Sigmoid colon (tissue), 7 donors: Measurements from ENCODE around the gene S100A7A. TPM values are rescaled to one million over a fixed set of nuclear protein-coding genes. Genes with fewer than 3 reads are reported as not detected.

Source experiments
- DNase-seq: peaks from one replicate; pipeline ENCODE4 v3.0.0-alpha.2; 2019
- H3K27ac ChIP-seq, 4 donors: fragments of 200-600 bp; sonication (generic); one replicate each; pipeline ENCODE4 v1.5.1; 2016 to 2019; ENCODE audit warnings: mild to moderate bottlenecking in 1 of 4
- H3K27me3 ChIP-seq, 3 donors: fragments of 200-600 bp; sonication (generic); one replicate each; pipeline ENCODE4 v1.5.1; 2019; ENCODE audit warnings: mild to moderate bottlenecking in 1 of 3
- H3K36me3 ChIP-seq, 4 donors: fragments of 200-600 bp; sonication (generic); one replicate each; pipeline ENCODE4 v1.5.1; 2016 to 2019
- H3K4me1 ChIP-seq, 4 donors: fragments of 200-600 bp; sonication (generic); one replicate each; pipeline ENCODE4 v1.5.1; 2017 to 2019
- H3K4me3 ChIP-seq, 4 donors: fragments of 200-600 bp; sonication (generic); one replicate each; pipeline ENCODE4 v1.5.1; 2017 to 2019; ENCODE audit warnings: mild to moderate bottlenecking in 2 of 4, moderate library complexity in 1 of 4
- H3K9me3 ChIP-seq, 4 donors: fragments of 200-600 bp in 3 of 4; sonication (generic) in 3 of 4; one replicate each; pipeline versions ENCODE4 v1.5.1 to v1.6.1; 2013 to 2019
- EP300 ChIP-seq, 4 donors: sonication (generic); formaldehyde crosslinking; IDR thresholded peaks; one replicate each; pipeline ENCODE4 v1.6.1; 2017; ENCODE audit warnings: antibody characterized with exemption in 4 of 4
- POLR2A ChIP-seq, 2 donors: fragments of 450-650 bp; IDR thresholded peaks; one replicate each; pipeline ENCODE4 v1.6.1; 2016; ENCODE audit warnings: antibody characterized with exemption in 2 of 2, mild to moderate bottlenecking in 2 of 2, moderate library complexity in 2 of 2
- POLR2AphosphoS5 ChIP-seq, 4 donors: sonication (generic); formaldehyde crosslinking; IDR thresholded peaks; one replicate each; pipeline ENCODE4 v1.6.1; 2017; ENCODE audit warnings: antibody characterized with exemption in 4 of 4
- WGBS, 2 donors: extraction: QIAGEN DNeasy Blood & Tissue Kit; methylation state at CpG; one replicate each; pipeline ENCODE4 v1.1.7; 2013; 5-methylcytosine and 5-hydroxymethylcytosine counted together
- intact Hi-C: fragments of 100-400 bp; cut with DNase I; formaldehyde crosslinking; loops from one replicate; pipeline ENCODE4 v1.15.1; 2023
- polyA plus RNA-seq, 3 donors: library from polyadenylated mRNA; stranded (reverse); fragments of 200-250 nt; gene quantifications; one replicate each; pipeline ENCODE4 v1.2.3, GENCODE V29; 2013
- total RNA-seq, 4 donors: library from RNA; depleted of rRNA; stranded (reverse); fragments of >200 nt; gene quantifications; one replicate each; pipeline ENCODE4 v1.1.0, GENCODE V29; 2016
- TF ChIP-seq, protein P1 (sequence below), 4 experiments: fragments of 450-650 bp in 3 of 4; fragments of 200-600 bp in 1 of 4; IDR thresholded peaks; one replicate each; pipeline ENCODE4 v1.5.1; 2016 to 2019; ENCODE audit warnings: antibody characterized with exemption in 4 of 4, mild to moderate bottlenecking in 3 of 4, moderate library complexity in 2 of 4
- donor health status: healthy with polysubstance abuse.
- donor health status: Bipolar disorder and iron deficiency.
- donor health status: healthy.

The S100A7A gene
- total and polyA plus RNA-seq, 7 donors: not detected

DNA sequence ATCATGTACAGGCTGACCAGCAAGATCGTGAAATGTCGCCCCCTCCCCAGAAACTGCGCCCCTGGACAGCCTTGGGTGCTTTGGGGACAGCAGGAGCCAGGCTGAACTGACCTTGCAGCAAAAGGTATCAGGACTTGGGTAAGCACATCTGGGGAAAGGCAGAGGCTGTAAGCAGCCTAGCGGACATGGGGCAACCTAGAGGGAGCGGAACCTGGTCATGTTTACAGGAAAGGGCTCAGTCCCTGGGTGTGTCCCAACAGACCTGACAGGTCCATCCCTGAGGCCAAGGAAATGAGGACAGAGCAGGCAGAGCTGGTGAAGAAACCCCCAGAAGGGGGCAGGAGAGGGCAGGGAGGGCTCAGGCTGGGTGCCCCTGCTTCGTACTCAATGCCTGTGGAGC, 22.4 kb upstream of the S100A7A start:
- intact Hi-C loops: no loop called here
- no peak for TF ChIP-seq POLR2A (IDR thresholded peaks at IDR 0.05)
- WGBS, 2 donors: 71 to 82% methylated on average over 6 of the region's 6 CpGs
- Histone ChIP-seq H3K9me3 (no peaks in the 10 kb centered on the region), H3K4me1 (no peaks in the 10 kb centered on the region), H3K27me3 (peaks cover 0 to 11% (median 0%) of the 10 kb centered on the region in 3 donors), H3K36me3 (no peaks in the 10 kb centered on the region), H3K27ac (no peak overlapping the region), H3K4me3 (no peak overlapping the region)
- no peak for DNase-seq

DNA sequence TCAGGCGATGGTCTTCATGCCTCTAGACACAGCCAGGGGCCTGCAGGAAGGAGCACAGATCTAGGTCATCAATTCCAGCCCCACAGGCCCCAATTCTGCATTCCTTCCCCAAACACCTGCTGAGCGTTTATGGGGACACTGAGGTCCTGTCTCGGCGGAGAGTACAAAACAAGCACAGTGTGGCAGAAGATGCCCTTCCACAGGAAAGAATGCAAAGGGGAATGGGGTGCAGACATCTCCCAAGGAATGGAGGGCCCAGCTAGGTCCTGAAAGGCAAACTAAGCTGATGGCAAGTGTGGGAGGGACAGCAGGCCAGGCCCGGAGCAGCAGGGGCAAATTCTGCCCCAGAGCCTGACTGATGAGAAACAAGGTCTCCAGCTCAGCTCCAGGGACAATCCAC, 21.9 kb upstream of the S100A7A start:
- Histone ChIP-seq H3K9me3 (no peaks in the 10 kb centered on the region), H3K27me3 (peaks cover 0 to 11% (median 0%) of the 10 kb centered on the region in 3 donors), H3K36me3 (no peaks in the 10 kb centered on the region), H3K27ac (no peak overlapping the region), H3K4me3 (no peak overlapping the region), H3K4me1 (no peaks in the 10 kb centered on the region)
- no peak for TF ChIP-seq EP300 (IDR thresholded peaks at IDR 0.05)
- TF ChIP-seq POLR2A (IDR thresholded peaks at IDR 0.05): no peak
- TF ChIP-seq, protein P1, sequence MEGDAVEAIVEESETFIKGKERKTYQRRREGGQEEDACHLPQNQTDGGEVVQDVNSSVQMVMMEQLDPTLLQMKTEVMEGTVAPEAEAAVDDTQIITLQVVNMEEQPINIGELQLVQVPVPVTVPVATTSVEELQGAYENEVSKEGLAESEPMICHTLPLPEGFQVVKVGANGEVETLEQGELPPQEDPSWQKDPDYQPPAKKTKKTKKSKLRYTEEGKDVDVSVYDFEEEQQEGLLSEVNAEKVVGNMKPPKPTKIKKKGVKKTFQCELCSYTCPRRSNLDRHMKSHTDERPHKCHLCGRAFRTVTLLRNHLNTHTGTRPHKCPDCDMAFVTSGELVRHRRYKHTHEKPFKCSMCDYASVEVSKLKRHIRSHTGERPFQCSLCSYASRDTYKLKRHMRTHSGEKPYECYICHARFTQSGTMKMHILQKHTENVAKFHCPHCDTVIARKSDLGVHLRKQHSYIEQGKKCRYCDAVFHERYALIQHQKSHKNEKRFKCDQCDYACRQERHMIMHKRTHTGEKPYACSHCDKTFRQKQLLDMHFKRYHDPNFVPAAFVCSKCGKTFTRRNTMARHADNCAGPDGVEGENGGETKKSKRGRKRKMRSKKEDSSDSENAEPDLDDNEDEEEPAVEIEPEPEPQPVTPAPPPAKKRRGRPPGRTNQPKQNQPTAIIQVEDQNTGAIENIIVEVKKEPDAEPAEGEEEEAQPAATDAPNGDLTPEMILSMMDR (IDR thresholded peaks at IDR 0.05): no peak
- no peak for TF ChIP-seq POLR2AphosphoS5 (IDR thresholded peaks at IDR 0.05)
- WGBS, 2 donors: 83% methylated on average over 5 of the region's 5 CpGs
- no peak for DNase-seq
- intact Hi-C loops: no loop called here

DNA sequence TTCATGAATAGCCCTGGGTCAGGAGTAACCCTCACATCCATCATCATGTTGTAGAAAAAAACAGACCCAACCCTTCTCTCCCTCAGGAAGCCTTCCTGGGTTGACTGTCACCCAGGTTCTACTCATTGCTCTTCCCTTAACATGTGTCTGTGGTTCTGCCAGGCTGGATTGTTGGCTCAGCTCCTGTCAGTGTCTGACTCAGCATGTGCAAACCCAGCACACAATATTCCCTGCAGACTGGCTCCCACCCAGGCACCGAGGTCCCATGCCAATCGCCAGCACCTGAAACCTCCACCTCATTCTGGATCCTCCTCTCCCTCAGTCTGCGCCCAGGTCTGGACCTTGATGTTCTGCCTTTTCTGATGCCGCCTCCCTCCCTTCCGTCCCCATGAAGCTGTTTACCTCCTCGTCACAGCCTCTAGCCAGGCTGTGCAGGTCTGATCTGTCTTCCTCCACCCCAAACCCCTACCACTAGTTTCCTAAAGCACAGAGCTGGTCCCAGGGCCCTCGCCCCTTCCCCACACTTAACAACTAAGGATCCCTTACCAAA, 21.1 kb upstream of the S100A7A start:
- no peak for DNase-seq
- Histone ChIP-seq H3K36me3 (no peaks in the 10 kb centered on the region), H3K27me3 (peaks cover 0 to 11% (median 0%) of the 10 kb centered on the region in 3 donors), H3K27ac (no peak overlapping the region), H3K4me1 (no peaks in the 10 kb centered on the region), H3K4me3 (no peak overlapping the region), H3K9me3 (no peaks in the 10 kb centered on the region)
- intact Hi-C loops: no loop called here
- 63 to 78% methylated on average over 7 of the region's 7 CpGs for WGBS, 2 donors
- TF ChIP-seq POLR2A (IDR thresholded peaks at IDR 0.05) (no peak), POLR2AphosphoS5 (IDR thresholded peaks at IDR 0.05) (no peak), EP300 (IDR thresholded peaks at IDR 0.05) (no peak)
- TF ChIP-seq, protein P1 (IDR thresholded peaks at IDR 0.05): no peak

DNA sequence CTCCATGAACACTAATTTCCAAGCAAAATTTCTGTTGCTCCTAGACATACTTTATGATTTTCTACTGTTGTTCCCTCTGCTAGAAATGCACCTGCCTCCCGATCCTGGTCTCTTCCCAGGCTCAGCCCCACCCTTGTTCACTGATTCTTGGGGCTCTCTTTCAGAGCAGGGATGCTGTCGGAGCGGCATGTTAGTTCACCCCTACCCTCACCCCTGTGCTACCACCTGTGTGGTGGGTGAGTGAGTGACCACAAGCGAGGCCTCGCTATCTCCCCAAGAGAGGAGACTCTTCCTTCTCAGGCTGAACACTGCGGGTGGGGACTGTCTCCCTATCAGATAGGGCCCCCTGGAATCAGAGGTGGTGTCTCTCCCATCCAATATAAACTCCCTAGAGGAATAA, 20.5 kb upstream of the S100A7A start:
- intact Hi-C loops: no loop called here

DNA sequence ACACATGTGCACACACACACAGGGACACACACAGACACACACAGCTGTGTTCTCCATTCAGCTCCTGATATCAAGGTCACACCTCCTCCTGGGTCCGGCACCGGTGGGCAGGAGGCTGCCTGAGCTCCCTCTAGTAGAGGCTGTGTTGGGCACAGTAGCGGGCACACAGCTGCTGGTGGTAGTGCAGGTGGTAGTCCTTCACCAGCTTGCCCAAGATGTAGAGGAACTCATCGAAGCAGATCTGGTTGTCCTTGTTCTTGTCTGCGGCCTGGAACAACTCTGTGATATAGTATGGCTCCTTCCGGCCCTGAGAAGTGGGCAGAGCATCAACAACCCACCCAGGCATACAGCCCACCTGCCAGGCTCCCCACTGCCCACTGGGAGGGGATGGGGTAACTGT, 19.9 kb upstream of the S100A7A start:
- no peaks in the 10 kb centered on the region for H3K4me1 ChIP-seq
- H3K9me3 ChIP-seq: no peaks in the 10 kb centered on the region
- intact Hi-C loops: no loop called here
- no peak overlapping the region for H3K4me3 ChIP-seq
- TF ChIP-seq POLR2AphosphoS5 (IDR thresholded peaks at IDR 0.05) (no peak), POLR2A (IDR thresholded peaks at IDR 0.05) (no peak), EP300 (IDR thresholded peaks at IDR 0.05) (no peak)
- TF ChIP-seq, protein P1 (IDR thresholded peaks at IDR 0.05): no peak
- DNase-seq: no peak
- H3K27ac ChIP-seq: no peak overlapping the region
- peaks cover 0 to 11% (median 0%) of the 10 kb centered on the region in 3 donors for H3K27me3 ChIP-seq
- WGBS, 2 donors: 77 to 89% methylated on average over 6 of the region's 6 CpGs
- H3K36me3 ChIP-seq: no peaks in the 10 kb centered on the region

More for the DNA sequence above, 20.5 kb upstream of the S100A7A start:
- Histone ChIP-seq H3K4me1 (no peaks in the 10 kb centered on the region), H3K27ac (no peak overlapping the region), H3K9me3 (no peaks in the 10 kb centered on the region), H3K36me3 (no peaks in the 10 kb centered on the region), H3K4me3 (no peak overlapping the region), H3K27me3 (peaks cover 0 to 11% (median 0%) of the 10 kb centered on the region in 3 donors)
- WGBS, 2 donors: 79 to 89% methylated on average over 6 of the region's 6 CpGs
- TF ChIP-seq, protein P1 (IDR thresholded peaks at IDR 0.05): no peak
- no peak for DNase-seq
